ENCODE measurements around the gene CAMSAP1. TPM values are rescaled to one million over a fixed set of nuclear protein-coding genes. Genes with fewer than 3 reads are reported as not detected.
"Not testable (repeated sequence)": the region's sequence is repeated elsewhere in the genome, so short reads cannot be mapped to it uniquely, and the experiment has no call there.

CAMSAP1 gene
- total and polyA plus RNA-seq, 9 of the 15 experiments (the other 6 are each of a cell fraction or from before 2014, with no cell fraction given): 1.5 to 28.8 (median 14.3) TPM

GRCh38 chr9:135944444-135945252 is 37.3 kb upstream of the CAMSAP1 start (continued):
- TF ChIP-seq, protein P1, sequence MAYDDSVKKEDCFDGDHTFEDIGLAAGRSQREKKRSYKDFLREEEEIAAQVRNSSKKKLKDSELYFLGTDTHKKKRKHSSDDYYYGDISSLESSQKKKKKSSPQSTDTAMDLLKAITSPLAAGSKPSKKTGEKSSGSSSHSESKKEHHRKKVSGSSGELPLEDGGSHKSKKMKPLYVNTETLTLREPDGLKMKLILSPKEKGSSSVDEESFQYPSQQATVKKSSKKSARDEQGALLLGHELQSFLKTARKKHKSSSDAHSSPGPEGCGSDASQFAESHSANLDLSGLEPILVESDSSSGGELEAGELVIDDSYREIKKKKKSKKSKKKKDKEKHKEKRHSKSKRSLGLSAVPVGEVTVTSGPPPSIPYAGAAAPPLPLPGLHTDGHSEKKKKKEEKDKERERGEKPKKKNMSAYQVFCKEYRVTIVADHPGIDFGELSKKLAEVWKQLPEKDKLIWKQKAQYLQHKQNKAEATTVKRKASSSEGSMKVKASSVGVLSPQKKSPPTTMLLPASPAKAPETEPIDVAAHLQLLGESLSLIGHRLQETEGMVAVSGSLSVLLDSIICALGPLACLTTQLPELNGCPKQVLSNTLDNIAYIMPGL (CRISPR knock-in tag; IDR thresholded peaks at IDR 0.05): no peak
- TF ChIP-seq SMAD3 (CRISPR knock-in tag; conservative IDR thresholded peaks at IDR 0.05) (no peak), NRF1 (conservative IDR thresholded peaks at IDR 0.05 in 1 of 2, IDR thresholded peaks at IDR 0.05 in 1 of 2) (no peak)

GRCh38 chr9:135943604-135944003 is 36.3 kb upstream of the CAMSAP1 start:
- not testable (repeated sequence) for BruUV-seq (replicated peaks); ATAC-seq
- WGBS (ENCODE audit: insufficient coverage, low coverage, missing lambda C conversion rate): 95% methylated on average over 6 of the region's 6 CpGs

More at GRCh38 chr9:135943604-135944003, 36.3 kb upstream of the CAMSAP1 start:
- H3K9me1 ChIP-seq (ENCODE audit: control insufficient read depth, insufficient read depth, low read length); H3K4me3 ChIP-seq; H3K9me3 ChIP-seq (replicated peaks; ENCODE audit: control insufficient read depth, insufficient read depth, low read depth, low read length); FAIRE-seq; CTCF ChIA-PET (ENCODE audit: low intra/inter-chr PET ratio); H3K27ac ChIP-seq (ENCODE audit: extremely low read depth, low read depth, low read length); intact Hi-C loops (cut with micrococcal nuclease); H3K27me3 ChIP-seq (ENCODE audit: control insufficient read depth in 2 of 2, insufficient read depth in 2 of 2, low read length in 2 of 2); in situ Hi-C loops (cut with MboI); H3K4me2 ChIP-seq (ENCODE audit: insufficient read depth, low read length); H2AFZ ChIP-seq (ENCODE audit: low read depth, low read length); H3K9ac ChIP-seq (ENCODE audit: insufficient read depth in 1 of 2, low read depth in 2 of 2, low read length in 2 of 2); DNase-seq (ENCODE audit: extremely low read depth in 1 of 4, low spot score in 3 of 4): not testable (repeated sequence)
- Histone ChIP-seq H3K4me1 (replicated peaks in 1 of 2; ENCODE audit: control insufficient read depth in 2 of 2, insufficient read depth in 2 of 2, low read length in 2 of 2) (peaks cover 5 to 46% of the 10 kb centered on the region in 2 experiments; a peak in 4 of 5 replicates), H3K36me3 (ENCODE audit: control insufficient read depth, insufficient read depth, low read length) (peaks cover 97% of the 10 kb centered on the region), H4K20me1 (replicated peaks; ENCODE audit: control insufficient read depth, insufficient read depth, low read length) (peaks cover 38% of the 10 kb centered on the region; the same call in 1 of the 2 replicates), H3K79me2 (ENCODE audit: control insufficient read depth, insufficient read depth, low read length) (peaks cover 96% of the 10 kb centered on the region)
- TF ChIP-seq ZNF146 (CRISPR knock-in tag; IDR thresholded peaks at IDR 0.05; ENCODE audit: unreplicated experiment): peak; percentile 86
- POLR2A ChIA-PET: interaction anchor here (1.7 to 3.7 kb wide), 2 partner anchors 9 to 12 kb away, joined by 6 to 16 read pairs; no protein-coding TSS in a partner anchor
